Effector CD8-positive, alpha-beta T cell (primary cell): ENCODE measurements around the gene NPAS3.

Experiments
- DNase-seq: peaks from one replicate; lab custom pipeline; 2025; lab: John Stamatoyannopoulos, UW

NPAS3 gene

DNA sequence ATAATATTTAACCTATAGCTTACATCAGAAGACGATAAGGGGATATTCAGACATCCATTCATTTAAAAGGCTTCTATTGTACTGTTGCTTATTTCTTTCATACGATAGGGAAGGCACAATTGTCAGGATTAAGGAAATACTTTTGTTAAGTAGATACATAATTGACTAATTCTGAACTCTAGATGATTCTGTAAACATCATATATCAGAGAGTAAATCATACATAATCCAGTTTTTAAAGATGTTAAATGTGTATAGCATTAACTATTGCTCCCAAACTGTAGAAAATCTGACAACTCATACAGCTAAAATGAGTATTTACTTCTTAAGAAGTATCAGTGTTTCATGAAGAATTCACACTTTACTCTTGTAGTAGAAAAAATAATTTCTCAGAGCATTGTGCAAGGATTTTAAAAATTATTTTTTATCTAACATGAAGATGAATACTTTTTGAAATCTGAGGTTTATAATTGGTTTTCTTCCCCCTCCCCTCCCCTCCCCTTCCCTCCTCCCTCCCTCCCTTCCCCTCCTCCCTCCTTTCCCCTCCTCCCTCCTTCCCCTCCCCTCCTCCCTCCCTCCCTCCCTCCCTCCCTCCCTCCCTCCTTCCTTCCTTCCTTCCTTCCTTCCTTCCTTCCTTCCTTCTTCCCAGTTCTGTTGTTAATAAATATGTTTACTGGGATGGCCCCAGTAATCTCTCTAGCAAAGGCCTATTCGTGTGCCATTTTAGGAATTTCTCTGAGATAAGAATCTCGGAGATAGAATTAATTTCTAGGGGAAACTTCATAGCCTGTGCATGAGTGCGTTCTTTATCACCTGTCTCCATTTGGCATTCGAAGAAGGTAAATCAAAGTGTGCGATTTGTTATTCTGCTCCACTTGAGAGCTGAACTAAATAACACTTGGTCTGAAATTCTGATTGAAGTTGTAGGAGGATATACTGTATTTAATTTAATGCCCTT is 2.3 kb downstream of the NPAS3 start:
- DNase-seq, result no peak

- no peak for DNase-seq
These were observed 3.0 kb downstream of the NPAS3 start for GRCh38 chr14:32941668-32942065.

- no peak for DNase-seq
These were observed 8.4 kb downstream of the NPAS3 start for GRCh38 chr14:32947081-32947480.

DNA sequence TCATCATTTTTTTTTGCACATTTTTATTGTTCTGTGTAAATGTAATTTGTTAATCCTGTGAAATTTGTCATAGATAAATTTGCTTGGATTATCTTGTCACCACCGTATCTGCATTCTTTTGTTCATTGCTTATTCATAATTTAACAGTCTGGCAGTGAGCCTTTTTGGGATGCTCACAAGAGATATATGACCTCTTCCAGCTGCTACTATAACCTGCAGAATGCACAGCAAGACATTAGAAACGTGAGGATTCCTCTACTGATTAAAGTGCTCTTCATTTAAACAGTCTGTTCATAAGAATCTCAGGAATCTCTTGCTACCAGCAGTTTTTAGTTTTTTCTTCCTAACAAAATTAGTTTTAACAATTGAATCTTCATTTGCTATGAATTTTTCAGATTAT is 9.1 kb downstream of the NPAS3 start:
- DNase-seq, result no peak

DNA sequence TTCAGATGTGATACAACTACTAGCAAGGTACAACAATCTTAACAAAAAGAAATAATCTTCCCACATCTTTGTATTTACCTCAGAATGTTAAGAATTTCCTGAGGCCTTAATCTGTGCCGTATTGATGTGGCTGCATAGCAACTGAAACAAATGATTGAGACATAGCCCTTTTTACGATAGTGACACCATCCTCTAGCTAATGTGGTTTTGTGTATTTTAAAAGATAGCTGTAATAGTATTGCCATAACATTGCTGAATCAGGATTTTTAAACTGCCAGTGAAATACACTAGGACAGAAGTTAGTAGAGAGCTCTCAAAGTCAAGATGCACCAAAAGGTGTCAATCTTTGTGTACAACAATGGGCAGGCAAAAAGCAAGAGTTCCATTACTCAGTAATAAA is 11.9 kb downstream of the NPAS3 start:
- no peak for DNase-seq

- no peak for DNase-seq
These were observed 28.7 kb downstream of the NPAS3 start for GRCh38 chr14:32967421-32967820.

DNA sequence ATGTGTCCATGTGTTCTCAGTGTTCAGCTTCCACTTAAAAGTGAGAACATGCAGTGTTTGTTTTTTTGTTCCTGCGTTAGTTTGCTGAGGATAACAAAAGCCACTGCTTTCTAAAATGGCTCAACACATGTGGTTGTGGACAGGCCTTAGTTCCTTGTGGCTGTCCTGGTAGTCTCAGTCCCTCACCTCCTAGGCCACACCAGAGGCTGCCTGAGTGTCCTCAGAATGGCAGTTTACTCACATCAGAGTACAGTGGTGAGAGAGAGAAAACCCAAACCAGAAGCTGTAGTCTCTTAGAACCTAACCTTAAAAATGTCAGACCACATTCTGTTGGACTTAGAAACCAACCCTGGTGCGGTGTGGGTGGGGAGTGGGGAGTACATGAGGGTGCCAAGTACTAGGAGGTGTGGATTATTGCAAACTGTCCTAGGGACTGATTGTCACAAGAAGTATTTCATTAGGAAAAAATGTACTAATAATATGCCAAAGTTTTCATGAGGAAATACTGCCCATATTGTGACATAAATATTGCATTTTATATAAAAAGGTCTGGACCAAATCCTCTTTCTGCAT is 30.4 kb downstream of the NPAS3 start:
- DNase-seq, result no peak

DNA sequence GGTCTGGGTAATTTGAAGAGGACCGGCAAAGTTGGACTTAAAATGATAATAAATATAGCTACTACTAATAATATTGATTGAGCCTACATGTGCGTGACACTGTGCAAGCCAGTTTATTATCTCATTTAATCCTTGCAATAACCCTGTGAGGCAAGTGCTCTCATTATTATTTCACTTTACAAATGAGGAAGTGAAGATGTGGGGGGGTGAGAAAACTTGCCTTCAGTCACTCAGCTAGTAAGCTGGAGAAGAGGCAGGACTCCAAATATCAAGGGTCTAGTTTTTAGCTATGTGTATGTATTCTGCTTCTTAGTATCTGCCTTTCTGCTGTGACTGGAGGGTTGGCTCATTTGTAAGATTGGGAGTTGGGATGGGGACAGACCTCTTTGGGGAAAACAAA is 39.2 kb downstream of the NPAS3 start:
- DNase-seq, result no peak

- DNase-seq, result no peak
These were observed 40.1 kb downstream of the NPAS3 start for GRCh38 chr14:32978691-32979255.

GRCh38 chr14:32980178-32980901 is 41.7 kb downstream of the NPAS3 start:
- no peak for DNase-seq

DNA sequence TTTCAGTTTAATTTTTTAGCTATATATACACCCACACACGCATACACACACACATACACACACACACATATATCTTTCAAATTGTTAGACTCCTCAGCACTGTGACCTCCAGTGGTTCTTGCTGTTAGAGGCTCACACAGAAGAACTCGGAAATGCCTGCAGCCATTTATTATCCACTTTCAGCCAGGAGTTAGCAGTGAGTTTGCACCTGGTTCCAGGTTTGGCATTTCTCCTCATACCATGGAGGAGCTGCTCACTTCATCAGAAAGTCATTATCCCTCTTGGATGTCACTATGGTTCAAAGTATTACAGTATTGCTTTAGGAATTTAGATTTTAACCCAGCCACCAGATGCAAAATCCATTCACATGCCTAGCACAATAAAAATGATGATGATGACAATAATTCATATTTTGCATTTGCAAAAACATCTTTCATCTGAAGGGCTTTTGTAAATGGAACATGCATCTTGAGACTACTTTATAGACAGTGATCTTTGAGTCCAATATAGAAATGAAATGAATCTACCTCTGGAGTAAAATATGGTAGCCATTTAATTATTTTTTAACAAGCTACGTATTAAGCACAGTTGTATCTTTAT is 42.3 kb downstream of the NPAS3 start:
- no peak for DNase-seq

GRCh38 chr14:32984241-32984930 is 45.7 kb downstream of the NPAS3 start:
- DNase-seq, result no peak

DNA sequence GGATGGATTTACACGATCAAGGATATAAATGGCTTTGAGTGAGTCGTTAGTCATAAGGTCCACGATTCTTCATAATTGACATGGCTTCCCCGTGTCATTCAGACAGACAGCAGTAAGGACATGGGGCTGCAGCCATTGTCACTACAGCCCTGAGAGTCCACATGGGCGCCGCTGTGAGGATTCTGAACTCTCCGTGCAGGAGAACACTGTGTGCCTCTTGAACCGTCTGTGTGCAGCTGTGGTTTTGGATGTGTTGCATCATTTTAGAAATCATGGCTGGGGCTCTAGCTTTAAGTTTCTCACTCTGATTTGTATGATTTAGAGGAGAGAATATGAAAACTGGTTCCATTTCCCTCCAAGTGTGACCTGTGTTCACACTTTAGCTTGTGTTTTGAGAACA is 47.2 kb downstream of the NPAS3 start:
- DNase-seq, result no peak

- DNase-seq, result no peak
These were observed 48.3 kb downstream of the NPAS3 start for GRCh38 chr14:32986791-32987540.

DNA sequence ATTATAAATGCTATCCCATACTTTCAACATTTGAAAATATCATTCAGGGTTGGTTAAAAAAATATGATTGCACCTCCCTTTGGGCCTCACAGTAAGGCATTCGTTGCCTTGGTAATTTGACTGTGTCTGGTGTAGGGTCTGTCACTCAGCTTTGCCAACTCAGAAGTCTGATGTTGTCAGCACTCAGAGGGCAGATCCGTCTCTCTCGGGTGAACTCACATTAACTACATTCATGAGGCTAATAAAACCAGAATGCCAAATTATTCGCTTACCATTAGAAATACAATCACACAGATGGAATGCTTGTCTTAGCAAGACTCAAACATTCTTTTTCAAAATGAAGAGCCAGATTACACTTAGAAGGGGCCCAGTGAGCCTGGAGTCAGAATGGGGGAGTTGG is 53.0 kb downstream of the NPAS3 start:
- no peak for DNase-seq

DNA sequence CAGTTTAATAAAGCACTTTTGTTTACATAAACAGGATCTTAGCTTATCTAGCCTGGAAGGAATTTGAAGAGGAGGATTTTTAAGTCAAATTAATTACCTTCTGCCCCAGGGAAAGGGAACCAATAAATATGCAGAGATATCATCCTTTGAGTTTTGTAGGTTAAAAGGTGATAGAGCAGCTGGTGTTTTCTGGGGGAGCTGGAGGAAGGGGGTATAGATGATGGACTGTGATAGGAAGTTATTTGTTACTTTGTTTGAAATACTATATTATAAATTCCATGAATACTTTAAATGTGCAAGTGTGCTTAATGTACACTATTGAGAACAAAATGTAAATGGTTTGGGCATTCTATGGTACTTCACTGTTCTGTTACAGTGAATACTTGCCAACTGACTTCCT is 55.2 kb downstream of the NPAS3 start:
- no peak for DNase-seq

GRCh38 chr14:32996343-32996742 is 57.7 kb downstream of the NPAS3 start:
- no peak for DNase-seq

GRCh38 chr14:32998433-32998832 is 59.8 kb downstream of the NPAS3 start:
- DNase-seq, result no peak

DNA sequence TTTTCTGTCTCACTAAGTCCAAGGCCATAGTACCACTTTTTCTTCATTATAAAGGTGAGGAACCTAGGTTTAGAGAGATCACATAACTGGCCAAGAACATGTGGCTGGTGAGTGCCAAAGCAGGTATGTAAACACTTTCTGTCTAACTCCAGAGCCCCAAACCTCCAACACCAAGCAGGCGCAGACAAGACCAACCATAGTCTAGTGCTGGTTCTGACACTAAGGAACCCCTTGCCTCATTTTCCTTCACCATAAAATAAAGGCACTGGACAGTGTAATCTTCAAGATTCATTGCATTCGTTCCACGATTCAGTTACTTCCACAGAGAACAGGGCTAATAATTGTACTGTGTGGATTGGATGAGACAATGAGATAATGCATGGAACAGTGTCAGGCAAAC is 71.0 kb downstream of the NPAS3 start:
- no peak for DNase-seq

DNA sequence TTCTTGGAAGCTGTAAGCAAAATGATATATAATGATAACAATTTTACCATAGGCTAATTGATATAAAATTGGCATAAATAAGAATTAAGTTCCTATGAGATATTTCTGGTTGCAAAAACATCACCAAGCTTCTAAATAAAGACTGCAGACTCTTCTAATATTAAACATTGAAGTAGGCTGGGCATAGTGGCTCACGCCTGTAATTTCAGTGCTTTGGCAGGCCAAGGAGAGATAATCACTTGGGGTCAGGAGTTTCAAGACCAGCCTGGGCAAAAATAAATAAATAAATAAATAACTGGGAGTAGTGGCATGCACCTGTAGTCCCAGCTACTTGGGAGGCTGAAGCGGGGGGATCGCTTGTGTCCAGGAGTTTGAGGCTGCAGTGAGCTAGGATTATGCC is 71.8 kb downstream of the NPAS3 start:
- DNase-seq, result no peak

DNA sequence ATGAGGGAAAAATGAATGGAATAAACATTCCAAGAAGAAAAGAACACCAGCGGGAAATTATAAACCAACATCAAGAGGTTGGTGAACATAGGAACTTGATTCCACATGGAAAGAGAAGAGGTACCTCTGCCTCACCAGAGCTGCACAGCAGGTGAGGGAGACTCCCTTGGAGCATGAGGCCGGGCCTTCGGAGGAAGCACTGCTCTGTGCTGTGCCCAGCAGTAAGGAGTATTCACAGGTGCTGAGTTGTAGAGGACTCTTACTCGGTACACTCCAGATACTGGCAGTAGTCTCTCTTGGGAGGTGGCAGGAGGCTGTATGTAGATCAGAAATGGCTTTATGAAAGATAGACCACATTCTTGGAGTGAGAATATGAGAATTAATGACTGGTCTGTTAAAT is 76.0 kb downstream of the NPAS3 start:
- no peak for DNase-seq
